Body of pancreas (tissue), 4 donors: Measurements from ENCODE around the gene MAB21L3.

Experiments
- POLR2A ChIP-seq, 3 donors: fragments of 450-650 bp; IDR thresholded peaks; one replicate each; pipeline ENCODE4 v1.6.1; 2016; ENCODE audit warnings: antibody characterized with exemption in 3 of 3, mild to moderate bottlenecking in 2 of 3
- TF ChIP-seq, protein P1 (sequence below), 7 experiments: fragments of 450-650 bp in 4 of 7; fragments of 200-600 bp in 3 of 7; sonication (generic) in 3 of 7; IDR thresholded peaks; one replicate each; pipeline ENCODE4 v1.5.1; 2016 to 2019; ENCODE audit warnings: antibody characterized with exemption in 7 of 7

DNA sequence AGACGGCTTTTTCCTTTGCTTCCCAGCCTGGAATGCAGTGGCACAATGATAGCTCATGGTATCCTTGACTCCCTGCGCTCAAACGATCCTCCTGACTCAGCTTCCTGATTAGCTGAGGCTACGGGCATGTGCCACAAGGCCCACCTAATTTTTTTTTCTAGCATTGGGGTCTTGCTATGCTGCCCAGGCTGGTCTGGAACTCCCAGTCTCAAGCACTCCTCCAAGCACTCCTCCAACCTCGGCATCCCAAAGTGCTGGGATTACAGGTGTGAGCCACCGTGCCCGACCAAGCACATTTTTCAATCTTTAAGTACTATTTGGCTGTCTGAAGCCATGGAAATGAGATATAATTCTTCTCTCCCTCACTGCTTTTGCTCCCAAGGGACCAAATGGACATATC lies 58.7 kb downstream of the MAB21L3 start:
- TF ChIP-seq, protein P1, sequence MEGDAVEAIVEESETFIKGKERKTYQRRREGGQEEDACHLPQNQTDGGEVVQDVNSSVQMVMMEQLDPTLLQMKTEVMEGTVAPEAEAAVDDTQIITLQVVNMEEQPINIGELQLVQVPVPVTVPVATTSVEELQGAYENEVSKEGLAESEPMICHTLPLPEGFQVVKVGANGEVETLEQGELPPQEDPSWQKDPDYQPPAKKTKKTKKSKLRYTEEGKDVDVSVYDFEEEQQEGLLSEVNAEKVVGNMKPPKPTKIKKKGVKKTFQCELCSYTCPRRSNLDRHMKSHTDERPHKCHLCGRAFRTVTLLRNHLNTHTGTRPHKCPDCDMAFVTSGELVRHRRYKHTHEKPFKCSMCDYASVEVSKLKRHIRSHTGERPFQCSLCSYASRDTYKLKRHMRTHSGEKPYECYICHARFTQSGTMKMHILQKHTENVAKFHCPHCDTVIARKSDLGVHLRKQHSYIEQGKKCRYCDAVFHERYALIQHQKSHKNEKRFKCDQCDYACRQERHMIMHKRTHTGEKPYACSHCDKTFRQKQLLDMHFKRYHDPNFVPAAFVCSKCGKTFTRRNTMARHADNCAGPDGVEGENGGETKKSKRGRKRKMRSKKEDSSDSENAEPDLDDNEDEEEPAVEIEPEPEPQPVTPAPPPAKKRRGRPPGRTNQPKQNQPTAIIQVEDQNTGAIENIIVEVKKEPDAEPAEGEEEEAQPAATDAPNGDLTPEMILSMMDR (IDR thresholded peaks at IDR 0.05): no peak
- TF ChIP-seq POLR2A (IDR thresholded peaks at IDR 0.05): no peak
